ENCODE measurements around the gene CCT3. TPM values are rescaled to one million over a fixed set of nuclear protein-coding genes. Genes with fewer than 3 reads are reported as not detected.

The CCT3 gene
- total and polyA plus RNA-seq, 10 of the 15 experiments (the other 5 are each of a cell fraction or from before 2014, with no cell fraction given): 319 to 585 (median 427) TPM

GRCh38 chr1:156282479-156283222 is 55.4 kb downstream of the CCT3 start, which contains the start of gene SMG5 (continued):
- TF ChIP-seq CTCF (IDR thresholded peaks at IDR 0.05 in 2 of 3, conservative IDR thresholded peaks at IDR 0.05 in 1 of 3; ENCODE audit: control insufficient read depth in 2 of 3, extremely low read depth in 1 of 3, insufficient read depth in 1 of 3, low read depth in 3 of 3, low read length in 3 of 3) (no peak), E2F8 (IDR thresholded peaks at IDR 0.05; ENCODE audit: low read depth, partially characterized antibody) (peak; percentile 78), NR2C1 (IDR thresholded peaks at IDR 0.05) (peak; percentile 82), SMAD5 (IDR thresholded peaks at IDR 0.05; ENCODE audit: low read depth) (peak; percentile 90; the same call in 1 of the 2 replicates), CBX5 (IDR thresholded peaks at IDR 0.05; ENCODE audit: low read depth) (0 out of 2 replicates have a peak, but pooled peaks have one; percentile 24), PBX3 (IDR thresholded peaks at IDR 0.05; ENCODE audit: insufficient replicate concordance, low read depth, low read length) (peak; percentile 15), NRF1 (conservative IDR thresholded peaks at IDR 0.05; ENCODE audit: low read depth, low read length) (no peak)

All from GM12878 (cell line).